NCI-H524 (cell line): ENCODE data around the gene PLCB4.
"Not testable (repeated sequence)": the region's sequence is repeated elsewhere in the genome, so short reads cannot be mapped to it uniquely, and the experiment has no call there.

ENCODE experiments used
- DNase-seq, 2 experiments: peaks; one replicate each; lab custom pipeline; 2025; lab: John Stamatoyannopoulos, UW

PLCB4 gene

DNA sequence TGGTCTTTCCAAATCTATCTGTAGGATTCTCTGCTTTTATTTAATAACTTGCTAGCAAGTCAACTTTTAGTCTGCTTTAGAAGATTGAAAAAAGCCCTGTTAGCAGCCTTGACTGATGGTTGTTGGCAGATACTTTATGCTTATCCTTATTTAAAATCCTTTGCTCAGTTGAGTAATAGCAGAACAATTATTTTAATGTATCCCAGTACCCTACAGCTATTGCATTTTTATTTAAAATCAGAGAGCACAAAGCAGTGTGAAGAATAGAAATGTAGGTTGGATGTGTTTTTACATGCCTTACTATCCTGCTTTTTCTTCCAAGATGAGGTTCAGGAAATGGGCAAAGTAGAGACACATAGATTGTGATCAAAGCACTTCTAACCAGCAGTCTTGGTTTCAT, 298.4 kb downstream of the PLCB4 start:
- DNase-seq = no peak

DNA sequence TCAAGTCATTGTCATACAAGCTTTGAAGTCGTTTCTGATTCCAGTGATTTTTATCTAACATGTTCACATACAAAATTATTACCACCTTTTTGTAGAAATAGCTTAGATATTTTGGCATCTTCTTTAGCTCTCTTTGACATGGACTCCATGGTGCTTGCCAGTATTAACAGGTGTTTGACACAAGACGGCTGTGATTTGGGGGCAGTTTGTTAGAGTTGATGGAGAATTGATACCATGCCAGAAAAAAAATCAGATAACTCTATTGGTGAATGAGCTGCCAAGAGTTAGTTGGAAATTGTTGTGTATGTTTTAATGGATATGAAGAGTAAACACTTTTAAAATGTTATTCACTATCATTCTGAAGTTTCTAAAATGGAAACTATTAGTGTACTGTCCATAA, 298.9 kb downstream of the PLCB4 start:
- no peak for DNase-seq

DNA sequence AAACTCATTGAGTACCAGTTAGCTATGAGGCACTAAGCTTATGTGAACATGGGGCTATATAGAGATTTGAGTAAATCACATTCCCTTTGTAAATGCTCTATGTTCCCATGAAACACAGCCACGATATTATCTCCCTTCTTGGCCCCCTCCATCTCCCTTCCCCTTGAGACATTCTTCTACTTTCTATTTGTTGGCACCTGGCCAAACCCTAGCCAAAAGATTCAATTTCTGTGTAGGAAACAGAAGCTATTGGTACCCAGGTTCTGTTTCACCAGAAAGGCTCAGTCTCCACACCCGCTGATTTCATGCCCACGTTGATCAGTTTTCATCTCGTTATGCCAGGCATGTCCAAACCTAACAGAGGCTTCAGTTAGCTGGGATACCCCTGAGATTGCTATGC, 300.0 kb downstream of the PLCB4 start:
- DNase-seq = no peak

DNA sequence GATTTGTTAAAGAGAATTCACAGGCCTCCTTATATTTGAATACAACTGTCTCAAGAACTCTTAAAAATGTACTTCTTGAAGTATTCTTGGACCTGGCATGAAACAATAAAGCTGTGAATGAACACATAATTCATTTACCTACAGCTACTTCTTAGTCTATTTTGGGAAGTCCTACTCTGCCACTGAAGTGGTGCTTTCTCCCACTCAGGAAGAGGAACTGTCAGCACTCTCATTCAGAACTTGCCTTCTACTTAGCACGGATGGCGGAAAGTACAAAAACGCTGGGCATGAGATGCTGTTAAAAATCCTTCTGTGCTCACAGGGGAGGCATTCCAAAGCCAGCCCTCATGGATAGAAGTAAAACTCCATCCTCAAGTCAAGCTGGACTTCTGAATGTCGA, 300.7 kb downstream of the PLCB4 start:
- no peak for DNase-seq

DNA sequence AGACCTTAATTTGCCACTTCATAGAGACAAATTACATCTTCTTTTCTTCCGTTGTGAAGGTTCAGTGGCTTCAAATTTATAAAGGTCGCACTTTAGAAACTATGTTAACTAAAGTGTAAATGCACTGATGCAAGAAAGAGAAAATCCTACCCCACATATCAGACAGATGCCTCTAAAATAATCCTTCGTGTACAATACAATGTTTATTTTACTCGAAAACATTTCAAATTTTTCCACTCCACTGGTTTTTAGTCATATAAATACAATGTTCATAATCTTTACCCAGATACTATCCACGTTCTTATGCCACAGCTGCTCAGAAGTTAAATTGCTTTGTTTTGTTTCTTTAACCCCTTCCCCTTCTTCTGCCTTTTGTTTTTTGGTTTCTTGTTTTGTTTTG, 305.2 kb downstream of the PLCB4 start:
- DNase-seq = no peak

DNA sequence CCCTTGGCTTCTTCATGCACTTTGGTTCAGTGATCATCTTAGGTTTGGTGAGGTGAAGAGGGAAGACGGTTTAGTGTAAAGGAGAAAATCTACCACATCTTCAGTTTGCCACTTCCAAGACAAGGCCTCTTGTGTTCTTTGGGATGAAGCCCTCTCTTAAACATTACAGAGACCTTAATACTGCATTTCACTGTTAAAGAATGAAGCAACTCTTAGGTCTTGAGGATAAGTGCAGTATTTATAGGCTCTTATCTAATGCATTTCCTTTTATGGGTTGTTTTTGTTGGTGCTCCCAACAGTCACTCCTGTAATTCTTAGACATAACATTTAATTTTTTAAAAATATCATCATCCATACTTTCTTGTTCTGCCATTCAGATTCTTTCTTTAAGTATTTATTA, 305.6 kb downstream of the PLCB4 start:
- no peak for DNase-seq

DNA sequence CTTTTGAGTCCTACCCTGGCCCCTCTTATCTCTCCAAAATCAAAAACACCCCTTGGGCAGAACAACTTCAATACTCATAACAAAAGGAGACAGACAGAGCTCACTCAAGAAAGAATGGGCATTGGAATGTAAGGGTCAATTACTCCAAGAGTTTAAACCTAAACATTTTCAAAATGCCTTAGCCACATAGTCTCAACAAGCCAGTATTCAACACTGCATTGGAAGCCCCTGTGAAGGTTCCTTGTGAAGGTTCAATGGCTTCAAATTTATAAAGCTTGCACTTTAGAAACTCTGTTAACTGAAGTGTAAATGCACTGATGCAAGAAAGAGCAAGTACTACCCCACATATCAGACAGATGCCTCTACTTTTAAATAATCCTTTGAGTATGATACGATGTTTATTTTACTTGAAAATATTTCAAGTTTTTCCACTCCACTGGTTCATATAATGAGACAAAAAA, 306.4 kb downstream of the PLCB4 start:
- DNase-seq = no peak

DNA sequence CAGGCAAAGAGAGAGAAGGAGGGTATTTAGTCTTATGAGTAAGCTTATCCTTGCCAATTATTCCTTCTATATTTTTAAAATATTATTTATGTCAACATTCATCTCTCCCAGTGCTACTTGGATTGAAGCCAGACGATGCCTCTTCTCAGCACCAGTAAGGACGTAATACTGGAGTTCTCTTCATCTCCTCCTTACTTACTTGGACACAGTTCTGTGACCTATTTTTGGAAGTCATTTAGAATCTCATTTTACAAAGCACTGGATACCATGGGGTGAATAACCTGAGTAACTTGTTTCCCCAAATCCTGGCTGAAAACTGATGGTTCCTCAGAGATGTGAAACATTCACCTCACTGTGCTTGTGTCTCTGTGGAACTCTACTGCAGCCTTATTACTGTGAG, 308.1 kb downstream of the PLCB4 start:
- DNase-seq = no peak

DNA sequence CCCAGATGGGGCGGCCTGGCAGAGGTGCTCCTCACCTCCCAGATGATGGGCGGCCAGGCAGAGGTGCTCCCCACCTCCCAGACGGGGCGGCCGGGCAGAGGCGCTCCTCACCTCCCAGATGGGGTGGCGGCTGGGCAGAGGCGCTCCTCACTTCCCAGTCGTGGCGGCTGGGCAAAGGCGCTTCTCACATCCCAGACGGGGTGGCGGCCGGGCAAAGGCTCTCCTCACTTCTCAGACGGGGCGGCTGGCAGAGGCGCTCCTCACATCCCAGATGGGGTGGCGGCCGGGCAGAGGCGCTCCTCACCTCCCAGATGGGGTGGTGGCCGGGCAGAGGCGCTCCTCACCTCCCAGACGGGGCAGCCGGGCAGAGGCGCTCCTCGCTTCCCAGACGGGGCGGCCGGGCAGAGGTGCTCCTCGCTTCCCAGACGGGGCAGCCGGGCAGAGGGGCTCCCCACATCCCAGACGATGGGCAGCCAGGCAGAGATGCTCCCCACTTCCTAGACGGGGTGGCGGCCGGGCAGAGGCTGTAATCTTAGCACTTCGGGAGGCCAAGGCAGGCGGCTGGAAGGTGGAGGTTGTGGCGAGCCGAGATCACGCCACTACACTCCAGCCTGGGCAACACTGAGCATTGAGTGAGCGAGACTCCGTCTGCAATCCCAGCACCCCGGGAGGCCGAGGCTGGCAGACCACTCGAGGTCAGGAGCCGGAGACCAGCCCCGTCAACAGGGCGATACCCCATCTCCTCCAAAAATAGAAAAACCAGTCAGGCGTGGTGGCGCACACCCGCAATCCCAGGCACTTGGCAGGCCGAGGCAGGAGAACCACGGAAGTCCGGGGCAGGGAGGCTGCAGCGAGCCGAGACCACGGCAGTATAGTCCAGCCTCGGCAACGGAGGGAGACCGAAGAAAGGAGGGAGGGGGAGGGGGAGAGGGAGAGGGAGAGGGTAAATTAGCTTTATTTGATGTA, 316.7 kb downstream of the PLCB4 start:
- not testable (repeated sequence) for DNase-seq

DNA sequence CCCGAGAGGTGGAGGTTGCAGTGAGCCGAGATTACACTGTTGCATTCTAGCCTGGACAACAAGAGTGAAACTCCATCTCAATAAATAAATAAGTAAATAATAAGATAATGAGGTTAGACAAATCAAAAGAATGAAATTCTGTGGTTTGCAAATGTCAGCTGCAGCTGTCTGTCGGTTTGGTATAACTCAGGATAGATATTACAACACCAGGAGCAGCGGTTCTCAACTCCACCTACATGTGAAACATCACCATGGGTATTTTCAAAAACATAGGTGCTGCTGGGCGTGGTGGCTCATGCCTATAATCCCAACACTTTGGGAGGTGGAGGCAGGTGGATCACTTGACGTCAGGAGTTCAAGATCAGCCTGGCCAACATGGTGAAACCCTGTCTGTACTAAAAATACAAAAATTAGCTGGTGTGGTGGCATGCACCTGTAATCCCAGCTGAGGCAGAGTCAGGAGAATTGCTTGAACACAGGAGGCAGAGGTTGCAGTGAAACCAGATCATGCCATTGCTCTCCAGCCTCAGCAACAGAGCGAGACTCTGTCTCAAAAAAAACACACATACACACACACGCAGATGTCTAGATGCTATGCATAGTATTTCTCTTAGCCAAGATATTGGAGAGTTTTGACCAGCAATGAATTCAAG, 319.4 kb downstream of the PLCB4 start:
- DNase-seq = no peak

DNA sequence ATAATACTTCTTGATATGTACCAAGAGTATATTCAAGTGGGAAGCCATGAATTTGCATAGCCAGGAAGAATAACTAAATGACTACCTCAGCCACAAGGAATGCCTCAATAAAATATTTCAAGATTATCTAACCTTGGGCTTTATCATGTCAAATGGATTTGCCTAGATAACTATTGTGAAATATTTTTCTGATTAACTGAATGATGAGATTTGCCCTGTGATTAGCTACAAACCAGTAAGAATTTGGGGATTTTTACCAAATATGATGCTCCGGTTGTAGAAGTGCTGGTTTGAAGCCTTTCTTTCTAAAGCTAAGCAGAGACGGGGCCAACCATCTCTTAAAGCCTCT, 319.9 kb downstream of the PLCB4 start:
- DNase-seq = no peak

DNA sequence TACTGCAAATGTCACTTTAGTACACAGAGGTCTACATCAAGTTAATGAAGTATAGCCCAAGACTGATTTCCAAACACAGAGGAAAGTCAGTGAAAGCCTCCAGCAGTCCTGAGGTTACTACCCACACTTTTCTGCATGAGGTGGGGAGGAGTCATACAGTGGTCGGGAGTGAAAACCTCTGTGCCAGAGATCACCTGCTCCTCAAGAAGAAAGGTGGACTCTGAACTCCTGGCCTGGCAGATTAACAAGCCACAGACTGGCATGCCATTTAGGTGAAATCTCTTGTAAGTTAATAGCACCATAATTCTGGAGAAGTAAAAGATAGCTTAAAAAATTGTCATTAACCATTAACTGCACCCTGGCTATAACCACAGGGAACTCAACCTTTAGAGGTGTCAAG, 320.5 kb downstream of the PLCB4 start:
- no peak for DNase-seq

DNA sequence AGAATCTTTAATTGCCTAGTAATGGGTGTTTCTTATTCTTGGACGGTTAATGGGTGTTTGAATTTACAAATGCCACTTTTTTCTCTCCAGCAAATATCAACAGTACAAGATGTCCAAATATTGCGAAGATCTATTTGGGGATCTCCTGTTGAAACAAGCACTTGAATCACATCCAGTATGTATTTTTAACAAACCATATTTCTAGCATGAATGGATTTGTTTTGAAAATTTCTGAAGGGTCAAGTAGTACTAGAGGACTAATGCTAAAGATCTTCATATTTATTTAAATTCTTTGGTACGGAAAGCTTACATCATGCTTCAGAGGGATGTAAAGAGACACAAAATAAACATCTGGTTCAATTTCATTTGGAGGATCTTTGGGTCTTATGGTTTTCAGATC, 321.6 kb downstream of the PLCB4 start:
- DNase-seq = no peak

DNA sequence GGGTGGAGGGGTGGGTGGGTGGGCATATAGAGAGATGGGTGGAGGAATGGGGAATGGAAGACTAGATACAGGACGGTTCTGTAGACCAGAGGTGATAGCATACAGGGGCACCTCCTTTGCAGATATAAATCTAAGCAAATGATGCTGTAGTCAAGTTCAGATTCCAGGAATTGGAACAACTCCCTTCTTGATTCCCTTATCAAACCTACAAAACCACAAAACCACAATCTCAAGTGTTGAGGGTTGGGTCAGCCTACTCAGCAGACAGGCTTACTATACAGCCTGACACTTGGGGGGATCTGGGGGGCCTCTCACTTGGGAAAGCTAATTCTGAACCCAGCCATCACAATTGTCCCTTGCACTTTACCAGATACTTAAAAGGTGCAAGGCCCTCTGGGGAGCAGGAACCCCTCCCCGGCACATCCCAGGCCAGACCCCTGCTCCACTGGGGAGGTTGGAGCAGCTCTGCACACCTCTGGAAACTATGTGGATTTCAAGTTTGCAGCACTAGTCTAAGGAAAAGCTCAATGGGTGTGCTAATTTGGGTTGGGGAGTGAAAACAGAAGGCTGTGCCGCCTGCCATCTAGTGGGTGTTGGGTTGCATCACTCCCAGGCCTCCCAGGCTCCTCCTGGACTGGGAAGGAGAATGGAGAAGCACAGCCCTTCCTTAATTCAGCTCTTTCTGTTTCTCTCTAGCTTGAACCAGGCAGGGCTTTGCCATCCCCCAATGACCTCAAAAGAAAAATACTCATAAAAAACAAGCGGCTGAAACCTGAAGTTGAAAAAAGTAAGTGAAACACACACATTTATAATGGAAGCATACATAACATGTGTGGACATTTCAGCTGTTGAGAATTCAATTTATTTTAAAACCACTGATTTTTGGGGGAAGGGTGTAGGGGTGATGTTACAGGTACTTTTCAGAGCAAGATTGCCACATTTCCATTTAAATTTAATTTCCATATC, 324.3 kb downstream of the PLCB4 start:
- peak; percentile 57 to 81 for DNase-seq

DNA sequence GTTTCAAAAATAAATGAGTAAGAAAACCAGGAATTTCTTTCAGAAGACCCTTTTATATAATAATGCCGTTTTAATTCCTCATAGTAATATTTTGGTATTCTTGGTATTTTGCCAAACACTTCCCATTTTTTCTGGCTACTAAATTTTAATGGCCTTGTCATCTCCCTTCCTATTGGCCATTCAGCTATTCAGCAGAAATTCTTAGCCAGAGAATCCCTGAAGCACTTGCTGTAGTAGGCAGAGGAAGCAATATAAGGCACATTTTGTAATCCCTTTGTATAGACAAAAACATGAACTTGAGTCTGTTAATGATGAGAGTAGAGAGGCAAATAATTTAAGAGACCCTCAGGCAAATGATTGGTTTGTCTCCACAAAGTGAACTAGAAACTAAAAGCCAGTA, 327.1 kb downstream of the PLCB4 start:
- no peak for DNase-seq

DNA sequence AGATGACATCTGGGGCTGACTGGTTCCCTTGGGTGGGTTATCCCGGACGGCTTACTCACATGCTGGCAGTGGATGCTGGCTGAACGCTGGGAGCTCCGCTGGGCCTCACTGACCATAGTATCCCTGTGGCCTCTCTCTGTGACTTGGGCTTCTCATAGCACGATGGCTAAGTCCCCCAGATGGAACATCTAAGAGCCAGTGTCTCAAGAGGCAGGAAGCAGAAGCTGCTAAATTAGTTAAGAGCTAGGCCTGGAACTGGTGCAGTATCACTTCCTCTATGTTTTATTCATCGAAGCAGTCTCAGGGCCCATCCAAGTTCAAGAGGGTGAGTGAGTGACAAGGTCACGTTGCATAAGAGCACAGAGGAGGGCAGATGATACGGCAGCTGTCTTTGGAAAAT, 329.0 kb downstream of the PLCB4 start:
- peak; percentile 13 to 73 for DNase-seq

DNA sequence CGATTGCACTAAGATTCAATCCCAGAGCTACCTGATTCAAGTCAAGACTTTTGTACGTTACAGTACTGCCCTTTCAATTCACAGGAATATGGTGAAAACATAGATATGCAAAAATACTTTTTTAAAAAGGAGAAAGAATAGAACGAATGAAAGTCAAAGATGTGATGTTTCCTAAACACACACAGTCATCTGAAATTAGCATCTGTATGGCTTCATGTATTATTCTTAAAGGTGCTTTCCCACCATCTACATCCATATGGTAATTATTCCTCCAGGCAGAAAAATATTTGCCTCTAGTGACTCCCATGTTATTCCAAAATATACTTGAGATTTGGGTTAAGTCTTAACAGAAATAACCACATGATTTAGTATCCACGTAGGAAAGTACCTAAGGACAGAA, 330.0 kb downstream of the PLCB4 start:
- no peak for DNase-seq

DNA sequence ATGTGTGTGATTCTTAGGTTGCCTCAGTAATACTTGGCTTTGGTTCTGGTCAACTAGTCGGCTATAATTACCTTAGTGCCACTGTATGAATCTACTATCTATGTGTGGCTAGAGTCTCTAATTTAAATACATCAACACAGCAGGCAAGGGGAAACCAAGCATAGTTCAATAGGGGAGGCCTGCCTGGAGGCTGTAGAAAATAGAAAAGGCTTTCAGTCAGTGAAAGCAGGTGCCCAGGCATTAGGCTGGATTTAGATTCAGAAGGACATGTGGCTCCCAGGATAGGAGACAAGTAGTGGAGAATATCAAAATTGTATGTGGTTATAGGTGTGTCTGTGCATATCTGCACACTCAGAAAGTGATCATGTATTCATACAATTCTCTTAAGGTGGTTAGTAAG, 330.4 kb downstream of the PLCB4 start:
- peak in 1 of 2 experiments; percentile 13 for DNase-seq

DNA sequence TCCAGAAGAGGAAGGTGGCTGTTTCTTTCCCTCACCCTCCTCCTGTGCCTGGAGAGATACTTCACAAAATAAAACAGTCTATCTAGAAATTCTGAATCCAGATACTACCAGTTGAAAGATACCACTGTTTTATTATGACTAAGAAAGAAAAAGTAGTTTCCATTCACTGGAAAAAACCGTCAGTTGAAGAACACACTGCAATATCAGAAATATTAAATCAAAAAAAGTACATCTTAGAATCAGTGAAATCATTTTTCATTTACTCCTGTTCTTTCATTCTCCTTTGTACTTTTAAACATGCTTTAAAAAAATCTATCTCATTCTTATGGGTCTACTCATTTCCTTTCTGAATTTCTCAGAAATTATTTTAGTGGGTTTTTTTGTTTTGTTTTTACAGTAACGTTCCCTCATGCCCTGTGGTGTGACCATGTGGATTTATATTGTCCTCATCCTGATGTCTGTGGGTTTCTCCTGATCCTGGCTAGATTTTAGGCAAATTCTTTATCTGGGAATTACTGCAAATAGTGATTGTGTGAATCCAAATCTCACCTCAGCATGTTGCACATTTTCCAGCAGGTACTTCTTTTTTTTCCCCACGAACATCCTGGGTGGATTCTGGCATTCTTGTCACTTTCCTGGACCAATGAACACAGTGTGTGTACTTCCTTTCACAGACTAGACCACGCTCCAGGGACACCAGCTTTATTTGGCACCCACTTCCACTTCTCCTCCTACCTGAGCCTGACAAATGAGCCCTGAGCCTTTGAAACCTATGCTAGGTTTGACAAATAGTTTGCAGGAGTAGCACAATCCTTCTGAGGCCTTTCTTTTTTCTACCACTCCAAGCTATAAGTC, 331.5 kb downstream of the PLCB4 start:
- no peak for DNase-seq

DNA sequence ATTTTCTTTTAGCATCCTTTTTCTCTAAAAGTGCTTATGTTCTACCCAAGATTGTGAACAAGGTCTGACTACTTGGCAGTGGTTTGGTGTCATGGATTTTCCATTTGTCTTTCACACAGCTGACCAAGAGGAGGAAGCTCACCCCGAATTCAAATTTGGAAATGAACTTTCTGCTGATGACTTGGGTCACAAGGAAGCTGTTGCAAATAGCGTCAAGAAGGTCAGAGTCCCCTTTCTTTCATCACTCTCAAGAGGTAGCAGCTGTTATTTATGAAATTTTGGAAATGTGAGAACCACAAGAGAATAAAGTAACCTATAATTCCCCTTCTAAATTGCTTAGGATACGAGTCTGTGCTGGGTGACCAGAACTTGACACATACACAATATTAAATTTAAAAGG, 332.5 kb downstream of the PLCB4 start:
- peak in 1 of 2 experiments; percentile 75 for DNase-seq

DNA sequence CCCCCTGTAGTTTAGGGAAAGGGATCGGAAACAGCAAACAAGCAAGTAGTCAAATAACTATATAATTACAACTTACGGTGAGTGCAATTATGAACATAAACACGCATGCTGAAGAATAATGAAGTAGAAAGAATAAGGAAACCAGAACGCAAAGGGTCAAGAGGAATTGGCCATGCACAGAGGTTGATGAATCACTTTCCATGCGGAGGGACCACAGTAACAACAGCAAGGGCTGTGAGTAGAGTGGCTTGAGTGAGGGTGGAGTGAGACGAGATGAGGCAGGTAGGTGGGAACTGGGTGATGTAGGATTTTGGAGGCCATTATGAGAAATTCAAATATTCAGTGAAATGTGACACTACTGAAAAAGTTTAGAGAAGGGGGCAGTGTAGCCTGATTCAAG, 333.3 kb downstream of the PLCB4 start:
- DNase-seq = no peak
